Activated naive CD4-positive, alpha-beta T cell treated with anti-CD3 and anti-CD28 coated beads for 36 hours (primary cell): ENCODE results near the gene SLC35A2. TPM values are rescaled to one million over a fixed set of nuclear protein-coding genes. Genes with fewer than 3 reads are reported as not detected.

ENCODE experiments used
- CTCF ChIA-PET: fragments of 350-600 bp; sonication (Branson Sonifier 250); formaldehyde crosslinking; loops from one replicate; lab custom pipeline; 2021; ENCODE audit warnings: antibody characterized with exemption; lab: Charles Lee
- DNase-seq: peaks from one replicate; pipeline ENCODE4 v3.0.0-alpha.2; 2020
- H3K27ac Mint-ChIP-seq: one replicate; pipeline ENCODE4 v1.8.0; 2021; ENCODE audit warnings: mild to moderate bottlenecking, mixed read lengths
- H3K27me3 Mint-ChIP-seq: one replicate; pipeline ENCODE4 v1.8.0; 2021; ENCODE audit warnings: low read depth, mixed read lengths
- H3K36me3 Mint-ChIP-seq: one replicate; pipeline ENCODE4 v1.8.0; 2021; ENCODE audit warnings: low read depth, mixed read lengths
- H3K4me1 Mint-ChIP-seq: one replicate; pipeline ENCODE4 v1.8.0; 2021; ENCODE audit warnings: low read depth, mixed read lengths
- H3K4me3 Mint-ChIP-seq: one replicate; pipeline ENCODE4 v1.8.0; 2021; ENCODE audit warnings: mild to moderate bottlenecking, moderate library complexity, mixed read lengths
- H3K9me3 Mint-ChIP-seq: one replicate; pipeline ENCODE4 v1.8.0; 2021; ENCODE audit warnings: mixed read lengths
- intact Hi-C: fragments of 100-400 bp; cut with micrococcal nuclease; formaldehyde crosslinking; loops from one replicate; pipeline ENCODE4 v1.15.1; 2023
- total RNA-seq, 2 experiments: library from RNA; stranded (reverse); gene quantifications; one replicate each; pipeline ENCODE4 v1.2.3, GENCODE V29; 2021

Gene SLC35A2
- total RNA-seq, 2 experiments from 2014 or later = 23.9 to 26.7 TPM

GRCh38 chrX:48939524-48940228 lies 28.2 kb upstream of the SLC35A2 start:
- peak; percentile 35 for DNase-seq

DNA sequence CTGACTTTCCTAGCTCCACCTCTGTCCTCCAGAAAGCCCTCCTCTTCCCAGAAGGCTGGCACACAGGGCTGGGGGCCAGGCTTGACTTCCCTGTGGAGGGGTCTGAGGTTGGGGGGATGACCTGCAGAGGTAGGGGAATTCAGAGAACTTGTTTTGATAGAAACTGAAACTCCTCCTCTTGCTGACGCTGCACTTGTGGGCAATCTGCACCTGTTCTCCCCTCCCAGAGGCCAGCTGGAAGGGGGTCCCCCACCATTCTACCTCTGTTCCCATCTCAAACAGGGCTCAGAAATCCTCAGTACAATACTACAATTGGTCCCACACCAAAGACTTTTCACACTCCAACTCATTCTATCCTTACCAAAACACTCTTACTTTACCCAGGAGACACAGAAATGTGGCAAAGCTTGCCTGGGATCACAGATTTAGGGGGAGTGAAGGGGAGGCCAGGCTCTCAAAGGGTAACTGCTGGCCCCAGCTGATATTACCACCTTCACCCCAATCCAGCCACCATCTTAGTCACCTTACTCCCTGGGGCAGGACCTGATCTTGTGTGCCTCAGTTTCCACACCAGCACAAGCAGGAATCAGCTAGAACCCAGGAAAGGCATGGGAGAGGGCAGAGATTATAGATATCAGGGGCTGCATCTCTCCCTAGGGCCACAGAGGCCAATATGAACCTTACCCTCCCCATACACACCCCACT lies 27.4 kb upstream of the SLC35A2 start:
- H3K27me3 Mint-ChIP-seq = no peaks in the 10 kb centered on the region
- H3K9me3 Mint-ChIP-seq = no peaks in the 10 kb centered on the region
- H3K4me3 Mint-ChIP-seq = peak overlapping the region; percentile 52
- CTCF ChIA-PET = interaction anchor here (0.6 to 8.6 kb wide), 10 partner anchors 12 to 190 kb away, joined by 3 to 42 read pairs (median 4); partner anchors contain the start of genes PQBP1 and TIMM17B
- peak overlapping the region; percentile 100 for H3K27ac Mint-ChIP-seq
- intact Hi-C loops = loop anchor here (1.0 to 10.0 kb wide), 2 partner anchors 202 to 326 kb away; partner anchors contain the start of genes FOXP3 and PPP1R3F
- peak; percentile 92 for DNase-seq
- peaks cover 60% of the 10 kb centered on the region for H3K36me3 Mint-ChIP-seq
- peaks cover 89% of the 10 kb centered on the region for H3K4me1 Mint-ChIP-seq

More at GRCh38 chrX:48939524-48940228, 28.2 kb upstream of the SLC35A2 start:
- Mint-ChIP-seq H3K27ac (peak overlapping the region; percentile 100), H3K4me1 (peaks cover 87% of the 10 kb centered on the region), H3K27me3 (no peaks in the 10 kb centered on the region), H3K9me3 (no peaks in the 10 kb centered on the region), H3K36me3 (peaks cover 53% of the 10 kb centered on the region), H3K4me3 (peak overlapping the region; percentile 52)
- intact Hi-C loops = loop anchor here (10.0 kb wide), 1 partner anchor 325 kb away; the partner anchor contains the start of genes FOXP3 and PPP1R3F
- CTCF ChIA-PET = interaction anchor here (0.6 to 8.6 kb wide), 8 partner anchors 9 to 191 kb away, joined by 3 to 42 read pairs (median 4); partner anchors contain the start of genes PQBP1 and TIMM17B

DNA sequence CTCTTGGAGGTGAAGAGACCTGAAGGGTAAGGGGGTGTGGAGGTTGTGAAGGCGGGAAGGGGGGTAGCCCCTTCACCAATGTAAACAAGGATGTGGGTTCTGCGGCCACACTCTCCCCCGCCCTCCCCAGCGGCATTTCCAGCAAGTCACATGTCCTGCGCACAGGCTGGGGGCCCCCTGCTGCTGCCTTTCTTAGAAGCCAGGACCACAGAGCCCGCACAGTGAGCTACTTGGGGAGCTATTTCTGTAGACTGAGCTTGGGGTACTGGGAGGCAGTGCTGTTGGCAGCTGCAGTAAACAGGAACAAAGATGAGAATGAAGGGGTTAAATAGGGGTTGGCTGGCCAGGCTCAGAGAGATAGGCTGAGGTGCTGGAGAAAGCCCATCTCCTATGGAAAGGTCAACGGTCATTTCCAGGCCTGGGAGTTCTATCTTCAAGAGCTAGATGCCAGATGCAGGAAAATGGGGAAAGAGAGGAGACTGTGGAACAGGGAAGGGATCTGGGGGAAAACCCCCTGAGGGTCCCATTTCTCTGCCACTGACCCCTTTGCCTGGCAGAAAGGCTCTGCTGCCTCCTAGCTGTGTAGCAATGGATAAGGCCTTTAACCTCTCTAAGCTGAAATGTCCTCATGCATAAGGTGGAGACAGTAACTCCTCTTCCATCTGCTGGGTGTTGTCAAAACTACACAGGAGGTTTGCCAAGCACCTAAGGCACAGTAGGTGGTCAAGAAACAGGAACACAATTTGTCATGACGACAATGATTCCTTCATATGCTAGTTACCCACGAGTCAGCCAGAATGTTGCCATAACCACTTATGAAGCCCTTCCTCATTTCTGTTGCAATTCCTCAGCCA lies 25.8 kb upstream of the SLC35A2 start:
- H3K4me1 Mint-ChIP-seq = peaks cover 81% of the 10 kb centered on the region
- CTCF ChIA-PET = interaction anchor here (0.7 to 8.6 kb wide), 9 partner anchors 9 to 306 kb away, joined by 3 to 42 read pairs (median 4); partner anchors contain the start of genes PQBP1, TFE3 and TIMM17B
- H3K9me3 Mint-ChIP-seq = no peaks in the 10 kb centered on the region
- no peaks in the 10 kb centered on the region for H3K27me3 Mint-ChIP-seq
- H3K36me3 Mint-ChIP-seq = peaks cover 52% of the 10 kb centered on the region
- intact Hi-C loops = loop anchor here (1.0 to 10.0 kb wide), 8 partner anchors 8 to 328 kb away; partner anchors contain the start of genes FOXP3, PIM2, PPP1R3F and PQBP1
- H3K27ac Mint-ChIP-seq = peak overlapping the region; percentile 100
- peak; percentile 95 for DNase-seq
- peak overlapping the region; percentile 75 for H3K4me3 Mint-ChIP-seq

DNA sequence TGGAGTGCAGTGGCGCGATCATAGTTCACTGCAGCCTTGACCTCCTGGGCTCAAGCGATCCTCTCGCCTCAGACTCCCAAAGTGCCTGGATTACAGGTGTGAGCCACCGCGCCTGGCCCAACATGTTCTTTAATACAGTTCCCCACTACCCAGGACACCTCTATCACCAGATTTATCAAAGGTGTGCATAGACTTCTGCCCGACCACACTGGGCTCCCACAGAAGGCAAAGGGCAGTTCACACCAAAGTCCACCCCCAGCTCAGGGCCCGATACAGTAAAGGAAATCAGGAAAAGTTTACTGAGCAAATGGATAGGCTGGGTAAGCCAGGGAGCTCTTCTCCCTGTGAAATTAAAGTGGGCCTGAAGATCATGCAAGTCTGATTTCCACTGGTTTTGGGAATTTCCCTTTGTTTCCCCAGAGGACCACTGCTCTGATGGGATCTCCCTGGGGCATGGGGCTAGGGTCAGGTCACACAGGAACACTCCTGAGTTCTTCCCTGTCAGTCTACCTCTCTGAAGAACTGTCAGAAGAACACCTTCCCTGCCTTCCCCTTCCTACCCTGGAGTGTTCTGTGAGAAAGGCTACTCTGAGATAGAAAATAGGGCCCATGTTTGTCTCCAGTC lies 25.1 kb upstream of the SLC35A2 start:
- Mint-ChIP-seq H3K36me3 (peaks cover 48% of the 10 kb centered on the region), H3K27me3 (no peaks in the 10 kb centered on the region), H3K9me3 (no peaks in the 10 kb centered on the region), H3K27ac (peak overlapping the region; percentile 100), H3K4me3 (peak overlapping the region; percentile 75), H3K4me1 (peaks cover 74% of the 10 kb centered on the region)
- no peak for DNase-seq
- CTCF ChIA-PET = interaction anchor here (0.7 to 8.6 kb wide), 8 partner anchors 10 to 200 kb away, joined by 3 to 42 read pairs (median 5); partner anchors contain the start of genes PQBP1, TFE3 and TIMM17B
- intact Hi-C loops = loop anchor here (1.0 to 10.0 kb wide), 8 partner anchors 9 to 328 kb away; partner anchors contain the start of genes FOXP3, PIM2, PPP1R3F and PQBP1

DNA sequence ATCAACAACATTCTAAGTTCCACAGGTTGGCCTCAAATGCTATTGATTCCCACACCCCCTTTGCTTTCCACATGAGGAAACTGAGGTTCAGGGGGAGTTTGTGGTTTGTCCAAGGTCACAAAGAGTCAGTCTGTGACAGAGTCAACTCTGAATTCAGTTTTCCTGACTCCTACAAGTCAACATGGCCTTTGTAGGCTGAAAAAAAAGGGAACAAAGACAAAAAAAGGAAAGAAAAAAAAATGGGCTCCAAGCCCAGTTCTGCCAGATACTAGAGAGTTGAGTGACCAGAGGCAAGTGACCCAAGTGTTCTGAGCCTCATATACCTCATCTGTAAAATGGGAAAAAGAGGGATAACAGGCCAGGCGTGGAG lies 23.8 kb upstream of the SLC35A2 start:
- H3K9me3 Mint-ChIP-seq = no peaks in the 10 kb centered on the region
- CTCF ChIA-PET = interaction anchor here (0.9 kb wide), 1 partner anchor 15 kb away, joined by 4 read pairs; no protein-coding TSS in a partner anchor
- peak overlapping the region; percentile 77 for H3K4me3 Mint-ChIP-seq

DNA sequence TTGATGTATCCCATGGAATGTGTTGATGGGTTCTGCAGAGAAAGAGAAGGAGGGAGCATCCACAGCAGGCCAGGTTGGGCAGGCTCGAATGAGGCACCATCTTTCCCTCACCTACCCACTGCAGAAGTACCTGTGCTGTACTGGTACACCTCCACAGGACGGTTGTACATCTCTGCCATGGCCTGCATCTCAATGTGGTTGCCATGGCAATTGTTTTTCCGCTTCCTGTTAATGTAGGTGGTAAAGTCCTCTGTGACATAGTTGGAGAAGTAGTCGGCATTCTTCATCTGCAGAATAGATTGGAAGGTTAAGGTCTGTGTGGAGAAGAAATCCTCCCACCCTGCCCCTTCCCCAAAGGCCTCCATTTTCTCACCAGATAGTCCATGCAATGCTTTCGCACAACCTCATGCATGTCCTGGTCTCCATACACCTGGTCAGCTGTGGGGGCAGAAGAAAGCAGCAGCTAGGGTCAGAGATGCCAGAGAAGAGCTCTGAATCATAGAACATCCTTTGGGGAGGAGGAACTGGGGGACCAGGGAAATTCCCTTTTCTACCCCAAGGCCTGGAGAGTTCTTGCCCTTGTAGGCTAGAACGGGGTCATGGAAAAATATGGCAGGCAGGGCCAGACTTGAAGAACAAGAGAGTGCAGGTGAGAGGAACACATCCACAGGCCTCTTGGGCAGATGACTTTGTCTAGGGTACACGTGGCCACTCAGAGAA lies 23.3 kb upstream of the SLC35A2 start:
- Mint-ChIP-seq H3K36me3 (peaks cover 45% of the 10 kb centered on the region), H3K4me3 (peak overlapping the region; percentile 77), H3K9me3 (no peaks in the 10 kb centered on the region), H3K27ac (peak overlapping the region; percentile 100), H3K27me3 (no peaks in the 10 kb centered on the region), H3K4me1 (peaks cover 65% of the 10 kb centered on the region)
- peak; percentile 57 for DNase-seq
- CTCF ChIA-PET = interaction anchor here (0.9 kb wide), 1 partner anchor 14 kb away, joined by 4 read pairs; no protein-coding TSS in a partner anchor
- intact Hi-C loops = loop anchor here (5.0 to 10.0 kb wide), 2 partner anchors 330 to 943 kb away; partner anchors contain the start of genes FOXP3, PPP1R3F and USP27X

More for the DNA sequence above, 23.8 kb upstream of the SLC35A2 start:
- Mint-ChIP-seq H3K27me3 (no peaks in the 10 kb centered on the region), H3K36me3 (peaks cover 46% of the 10 kb centered on the region), H3K27ac (peak overlapping the region; percentile 100), H3K4me1 (peaks cover 68% of the 10 kb centered on the region)
- DNase-seq = no peak
- intact Hi-C loops = loop anchor here (10.0 kb wide), 1 partner anchor 330 kb away; the partner anchor contains the start of genes FOXP3 and PPP1R3F

- intact Hi-C loops = loop anchor here (5.0 to 10.0 kb wide), 2 partner anchors 331 to 944 kb away; partner anchors contain the start of genes FOXP3, PPP1R3F and USP27X
- peaks cover 43% of the 10 kb centered on the region for H3K36me3 Mint-ChIP-seq
- DNase-seq = peak; percentile 74
- H3K4me1 Mint-ChIP-seq = peaks cover 55% of the 10 kb centered on the region
- peak overlapping the region; percentile 100 for H3K27ac Mint-ChIP-seq
- CTCF ChIA-PET = no interaction called here
- peak overlapping the region; percentile 77 for H3K4me3 Mint-ChIP-seq
- H3K9me3 Mint-ChIP-seq = no peaks in the 10 kb centered on the region
- no peaks in the 10 kb centered on the region for H3K27me3 Mint-ChIP-seq
These were observed 22.3 kb upstream of the SLC35A2 start for GRCh38 chrX:48933757-48934156.

GRCh38 chrX:48927736-48928382 lies 16.4 kb upstream of the SLC35A2 start:
- CTCF ChIA-PET = interaction anchor here (1.2 to 1.4 kb wide), 2 partner anchors 11 to 44 kb away, joined by 3 to 5 read pairs; partner anchors contain the start of gene KCND1
- no peaks in the 10 kb centered on the region for H3K9me3 Mint-ChIP-seq
- DNase-seq = no peak
- no peak overlapping the region for H3K4me3 Mint-ChIP-seq
- H3K27ac Mint-ChIP-seq = peak overlapping the region; percentile 50
- peaks cover 25% of the 10 kb centered on the region for H3K36me3 Mint-ChIP-seq
- H3K4me1 Mint-ChIP-seq = peaks cover 36% of the 10 kb centered on the region
- intact Hi-C loops = no loop called here
- no peaks in the 10 kb centered on the region for H3K27me3 Mint-ChIP-seq

DNA sequence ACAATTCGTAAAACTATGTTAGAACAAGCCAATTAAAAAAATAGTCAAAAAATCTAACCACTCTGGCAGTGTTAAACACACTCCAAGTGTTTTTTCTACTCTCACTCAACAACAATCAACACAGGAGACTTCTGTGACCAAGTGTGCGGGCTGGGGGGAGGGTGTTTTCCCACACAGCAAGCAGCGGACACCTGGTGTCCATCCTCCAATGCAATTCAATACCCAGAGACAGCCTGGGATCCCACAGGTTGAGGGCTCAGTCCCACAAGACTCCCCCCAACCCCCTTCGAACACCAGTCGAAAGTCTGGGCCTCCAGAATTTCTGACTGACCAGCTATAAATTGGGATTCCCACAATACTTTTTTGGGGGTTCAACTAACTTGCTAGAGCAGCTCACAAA lies 15.7 kb upstream of the SLC35A2 start:
- no peaks in the 10 kb centered on the region for H3K9me3 Mint-ChIP-seq
- no peaks in the 10 kb centered on the region for H3K27me3 Mint-ChIP-seq
- H3K27ac Mint-ChIP-seq = no peak overlapping the region
- peaks cover 39% of the 10 kb centered on the region for H3K4me1 Mint-ChIP-seq
- no peak overlapping the region for H3K4me3 Mint-ChIP-seq
- intact Hi-C loops = no loop called here
- peaks cover 26% of the 10 kb centered on the region for H3K36me3 Mint-ChIP-seq
- no peak for DNase-seq
- CTCF ChIA-PET = interaction anchor here (1.2 to 1.4 kb wide), 2 partner anchors 11 to 45 kb away, joined by 3 to 5 read pairs; partner anchors contain the start of gene KCND1

DNA sequence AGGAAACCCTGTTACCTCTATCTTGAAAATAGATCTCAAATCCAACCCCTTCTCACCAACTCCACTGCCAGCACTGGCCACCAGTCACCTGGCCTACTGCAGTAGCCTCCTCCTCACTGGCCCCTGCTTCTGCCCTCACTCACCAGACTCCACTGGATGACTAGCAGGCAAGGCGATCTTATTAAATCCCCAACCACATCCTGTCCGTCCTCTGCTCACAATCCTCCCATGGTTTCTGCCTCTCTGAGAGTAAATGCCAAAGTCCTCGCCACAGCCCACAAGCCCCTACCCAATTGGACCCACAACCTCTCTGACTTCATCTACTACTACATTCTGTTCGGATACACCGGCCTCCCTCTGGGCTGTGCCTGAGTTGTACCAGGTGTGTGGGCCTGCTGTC lies 12.8 kb upstream of the SLC35A2 start:
- CTCF ChIA-PET = no interaction called here
- peak overlapping the region; percentile 80 for H3K27ac Mint-ChIP-seq
- H3K36me3 Mint-ChIP-seq = peaks cover 33% of the 10 kb centered on the region
- no peaks in the 10 kb centered on the region for H3K9me3 Mint-ChIP-seq
- H3K4me3 Mint-ChIP-seq = peak overlapping the region; percentile 2
- intact Hi-C loops = no loop called here
- H3K4me1 Mint-ChIP-seq = peaks cover 53% of the 10 kb centered on the region
- H3K27me3 Mint-ChIP-seq = no peaks in the 10 kb centered on the region
- peak; percentile 17 for DNase-seq
